ENCODE results near the gene ACY1.

- no peak for TF ChIP-seq CTCF (IDR thresholded peaks at IDR 0.05)
- TF ChIP-seq POLR2A (IDR thresholded peaks at IDR 0.05) = no peak
Measured at GRCh38 chr3:51934139-51934850, 49.0 kb upstream of the ACY1 start.
